Stimulated activated naive CD8-positive, alpha-beta T cell treated with anti-CD3 and anti-CD28 coated beads, Interleukin-15, Interleukin-2, amounts not matched to agents 100 ng/mL and 50 ng/mL, for 24 hours (primary cell): ENCODE data around the gene SLC22A14.

Source experiments
- H3K27ac Mint-ChIP-seq: one replicate; pipeline ENCODE4 v1.8.0; 2021; ENCODE audit warnings: mild to moderate bottlenecking, mixed read lengths
- H3K27me3 Mint-ChIP-seq: one replicate; pipeline ENCODE4 v1.8.0; 2021; ENCODE audit warnings: mixed read lengths
- H3K36me3 Mint-ChIP-seq: one replicate; pipeline ENCODE4 v1.8.0; 2021; ENCODE audit warnings: low read depth, mixed read lengths
- H3K4me1 Mint-ChIP-seq: one replicate; pipeline ENCODE4 v1.8.0; 2021; ENCODE audit warnings: low read depth, mixed read lengths
- H3K4me3 Mint-ChIP-seq: one replicate; pipeline ENCODE4 v1.8.0; 2021; ENCODE audit warnings: mild to moderate bottlenecking, mixed read lengths
- H3K9me3 Mint-ChIP-seq: one replicate; pipeline ENCODE4 v1.8.0; 2021; ENCODE audit warnings: mixed read lengths

The SLC22A14 gene

GRCh38 chr3:38264779-38265178 is 17.3 kb upstream of the SLC22A14 start:
- Mint-ChIP-seq H3K4me3 (no peak overlapping the region), H3K9me3 (no peaks in the 10 kb centered on the region), H3K27me3 (no peaks in the 10 kb centered on the region), H3K36me3 (peaks cover 8% of the 10 kb centered on the region), H3K4me1 (peaks cover 32% of the 10 kb centered on the region), H3K27ac (no peak overlapping the region)

- Mint-ChIP-seq H3K4me1 (peaks cover 24% of the 10 kb centered on the region), H3K27ac (no peak within 1 kb of the TSS), H3K9me3 (peaks cover 3% of the 10 kb centered on the region), H3K4me3 (no peak within 1 kb of the TSS), H3K27me3 (no peaks in the 10 kb centered on the region), H3K36me3 (peaks cover 3% of the 10 kb centered on the region)
Measured at GRCh38 chr3:38265604-38266307, 16.3 kb upstream of the SLC22A14 start, which contains the start of gene SLC22A13. TSS of gene SLC22A13 (plus strand) at chr3:38265812. CDS start at chr3:38265861, 49 bp downstream.

GRCh38 chr3:38266810-38267209 is 15.3 kb upstream of the SLC22A14 start:
- Mint-ChIP-seq H3K27ac (no peak overlapping the region), H3K9me3 (peaks cover 3% of the 10 kb centered on the region), H3K36me3 (peaks cover 1% of the 10 kb centered on the region), H3K4me3 (no peak overlapping the region), H3K27me3 (no peaks in the 10 kb centered on the region), H3K4me1 (peaks cover 24% of the 10 kb centered on the region)

- H3K4me1 Mint-ChIP-seq, result peaks cover 24% of the 10 kb centered on the region
- no peaks in the 10 kb centered on the region for H3K36me3 Mint-ChIP-seq
- no peak overlapping the region for H3K4me3 Mint-ChIP-seq
- no peak overlapping the region for H3K27ac Mint-ChIP-seq
- H3K27me3 Mint-ChIP-seq, result no peaks in the 10 kb centered on the region
- peaks cover 3% of the 10 kb centered on the region for H3K9me3 Mint-ChIP-seq
Measured at GRCh38 chr3:38267662-38268061, 14.4 kb upstream of the SLC22A14 start.

GRCh38 chr3:38268087-38268486 is 14.0 kb upstream of the SLC22A14 start:
- peaks cover 22% of the 10 kb centered on the region for H3K4me1 Mint-ChIP-seq
- H3K27ac Mint-ChIP-seq, result no peak overlapping the region
- H3K4me3 Mint-ChIP-seq, result no peak overlapping the region
- H3K36me3 Mint-ChIP-seq, result no peaks in the 10 kb centered on the region
- H3K27me3 Mint-ChIP-seq, result no peaks in the 10 kb centered on the region
- peaks cover 3% of the 10 kb centered on the region for H3K9me3 Mint-ChIP-seq

- Mint-ChIP-seq H3K9me3 (peaks cover 3% of the 10 kb centered on the region), H3K27ac (no peak overlapping the region), H3K27me3 (no peaks in the 10 kb centered on the region), H3K36me3 (no peaks in the 10 kb centered on the region), H3K4me3 (no peak overlapping the region), H3K4me1 (peaks cover 18% of the 10 kb centered on the region)
Measured at GRCh38 chr3:38268522-38268921, 13.6 kb upstream of the SLC22A14 start.

- peaks cover 17% of the 10 kb centered on the region for H3K4me1 Mint-ChIP-seq
- no peak overlapping the region for H3K27ac Mint-ChIP-seq
- H3K4me3 Mint-ChIP-seq, result no peak overlapping the region
- no peaks in the 10 kb centered on the region for H3K36me3 Mint-ChIP-seq
- no peaks in the 10 kb centered on the region for H3K27me3 Mint-ChIP-seq
- peaks cover 3% of the 10 kb centered on the region for H3K9me3 Mint-ChIP-seq
Measured at GRCh38 chr3:38270606-38271005, 11.5 kb upstream of the SLC22A14 start.

GRCh38 chr3:38271553-38271952 is 10.5 kb upstream of the SLC22A14 start:
- Mint-ChIP-seq H3K27me3 (no peaks in the 10 kb centered on the region), H3K36me3 (no peaks in the 10 kb centered on the region), H3K27ac (no peak overlapping the region), H3K9me3 (peaks cover 3% of the 10 kb centered on the region), H3K4me1 (peaks cover 17% of the 10 kb centered on the region), H3K4me3 (no peak overlapping the region)

- Mint-ChIP-seq H3K36me3 (no peaks in the 10 kb centered on the region), H3K4me3 (no peak overlapping the region), H3K27ac (no peak overlapping the region), H3K27me3 (no peaks in the 10 kb centered on the region), H3K9me3 (peaks cover 3% of the 10 kb centered on the region), H3K4me1 (no peaks in the 10 kb centered on the region)
Measured at GRCh38 chr3:38274864-38275649, 7.0 kb upstream of the SLC22A14 start.

- no peaks in the 10 kb centered on the region for H3K4me1 Mint-ChIP-seq
- no peaks in the 10 kb centered on the region for H3K9me3 Mint-ChIP-seq
Measured at GRCh38 chr3:38275658-38276057, 6.4 kb upstream of the SLC22A14 start.

GRCh38 chr3:38276081-38276916 is 5.8 kb upstream of the SLC22A14 start:
- Mint-ChIP-seq H3K4me1 (no peaks in the 10 kb centered on the region), H3K4me3 (no peak overlapping the region), H3K27me3 (no peaks in the 10 kb centered on the region), H3K9me3 (no peaks in the 10 kb centered on the region), H3K27ac (no peak overlapping the region), H3K36me3 (no peaks in the 10 kb centered on the region)

More at GRCh38 chr3:38275658-38276057, 6.4 kb upstream of the SLC22A14 start:
- H3K36me3 Mint-ChIP-seq, result no peaks in the 10 kb centered on the region
- no peak overlapping the region for H3K27ac Mint-ChIP-seq
- H3K4me3 Mint-ChIP-seq, result no peak overlapping the region
- no peaks in the 10 kb centered on the region for H3K27me3 Mint-ChIP-seq

GRCh38 chr3:38276917-38277630 is 5.0 kb upstream of the SLC22A14 start:
- no peaks in the 10 kb centered on the region for H3K4me1 Mint-ChIP-seq
- no peaks in the 10 kb centered on the region for H3K27me3 Mint-ChIP-seq
- H3K4me3 Mint-ChIP-seq, result no peak overlapping the region
- H3K36me3 Mint-ChIP-seq, result no peaks in the 10 kb centered on the region
- no peaks in the 10 kb centered on the region for H3K9me3 Mint-ChIP-seq
- H3K27ac Mint-ChIP-seq, result no peak overlapping the region

GRCh38 chr3:38278841-38279240 is 3.3 kb upstream of the SLC22A14 start:
- Mint-ChIP-seq H3K4me3 (no peak overlapping the region), H3K27ac (no peak overlapping the region), H3K9me3 (no peaks in the 10 kb centered on the region), H3K4me1 (no peaks in the 10 kb centered on the region), H3K27me3 (no peaks in the 10 kb centered on the region), H3K36me3 (no peaks in the 10 kb centered on the region)
